NT2/D1 (cell line): ENCODE measurements around the gene DTWD2.

ENCODE experiments used
- SUZ12 ChIP-seq: IDR thresholded peaks from 2 replicates; pipeline ENCODE4 v1.6.1; 2011; ENCODE audit not compliant: insufficient read length, insufficient read depth; ENCODE audit errors: extremely low read depth
- YY1 ChIP-seq: IDR thresholded peaks from 2 replicates; pipeline ENCODE4 v1.6.1; 2011; ENCODE audit not compliant: insufficient read length, insufficient read depth
- ZNF274 ChIP-seq: IDR thresholded peaks from 2 replicates; pipeline ENCODE4 v1.6.1; 2011; ENCODE audit warnings: mild to moderate bottlenecking, low read depth, low read length

DNA sequence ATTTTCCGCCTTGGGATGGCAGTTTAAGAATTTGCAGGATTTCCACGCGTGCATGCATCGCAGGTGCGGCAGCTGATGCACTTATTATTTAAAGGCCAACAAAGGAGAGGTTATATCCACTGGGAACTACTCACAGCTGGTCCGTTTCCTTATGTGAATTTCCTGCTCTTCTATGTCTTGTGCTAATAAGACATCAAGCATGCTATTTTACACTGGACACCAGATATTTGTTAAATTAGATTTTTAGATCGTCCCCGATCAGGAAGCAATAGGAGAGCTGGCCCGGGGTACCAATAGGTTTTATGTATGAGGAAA, 476 bp upstream of the DTWD2 start:
- no peak for TF ChIP-seq YY1
- TF ChIP-seq ZNF274 = no peak
- no peak for TF ChIP-seq SUZ12
